RWPE2 (cell line): ENCODE data around the gene HTT-AS.

Source experiments
- ATAC-seq: fragments of 200-7000 bp; cut with Tn5 transposase; 3 replicates; pipeline ENCODE4 v1.9.1; 2021; ENCODE audit warnings: low read depth
- DNase-seq: peaks from one replicate; pipeline ENCODE4 v3.0.0-alpha.2; 2020; ENCODE audit warnings: low spot score
- H3K27ac ChIP-seq: fragments of 450-650 bp; 2 replicates; pipeline ENCODE4 v1.5.1; 2017; ENCODE audit warnings: mild to moderate bottlenecking; ENCODE audit not compliant: poor library complexity, severe bottlenecking
- H3K27me3 ChIP-seq: fragments of 250-450 bp; sonication (Bioruptor Pico); 2 replicates; pipeline ENCODE4 v1.5.1; 2021; ENCODE audit warnings: mild to moderate bottlenecking, moderate library complexity; ENCODE audit not compliant: insufficient read depth, poor library complexity, severe bottlenecking
- H3K36me3 ChIP-seq: fragments of 250-450 bp; sonication (Bioruptor Pico); 2 replicates; pipeline ENCODE4 v1.5.1; 2020; ENCODE audit warnings: low read depth, mild to moderate bottlenecking, moderate library complexity
- H3K4me1 ChIP-seq: fragments of 250-450 bp; sonication (Bioruptor Pico); 2 replicates; pipeline ENCODE4 v1.5.1; 2021; ENCODE audit warnings: mild to moderate bottlenecking, moderate library complexity; ENCODE audit not compliant: insufficient read depth, poor library complexity, severe bottlenecking
- H3K4me3 ChIP-seq: fragments of 250-450 bp; sonication (Bioruptor Pico); 2 replicates; pipeline ENCODE4 v1.5.1; 2021; ENCODE audit warnings: mild to moderate bottlenecking, moderate library complexity; ENCODE audit not compliant: severe bottlenecking
- H3K9me3 ChIP-seq: fragments of 250-450 bp; sonication (Bioruptor Pico); 2 replicates; pipeline ENCODE4 v1.5.1; 2021; ENCODE audit warnings: mild to moderate bottlenecking, moderate library complexity; ENCODE audit not compliant: severe bottlenecking
- TF ChIP-seq, protein P1 (sequence below): fragments of 450-650 bp; IDR thresholded peaks from one replicate; pipeline ENCODE4 v1.5.1; 2017; ENCODE audit warnings: mild to moderate bottlenecking, moderate library complexity; ENCODE audit not compliant: poor library complexity, severe bottlenecking

Gene HTT-AS

DNA sequence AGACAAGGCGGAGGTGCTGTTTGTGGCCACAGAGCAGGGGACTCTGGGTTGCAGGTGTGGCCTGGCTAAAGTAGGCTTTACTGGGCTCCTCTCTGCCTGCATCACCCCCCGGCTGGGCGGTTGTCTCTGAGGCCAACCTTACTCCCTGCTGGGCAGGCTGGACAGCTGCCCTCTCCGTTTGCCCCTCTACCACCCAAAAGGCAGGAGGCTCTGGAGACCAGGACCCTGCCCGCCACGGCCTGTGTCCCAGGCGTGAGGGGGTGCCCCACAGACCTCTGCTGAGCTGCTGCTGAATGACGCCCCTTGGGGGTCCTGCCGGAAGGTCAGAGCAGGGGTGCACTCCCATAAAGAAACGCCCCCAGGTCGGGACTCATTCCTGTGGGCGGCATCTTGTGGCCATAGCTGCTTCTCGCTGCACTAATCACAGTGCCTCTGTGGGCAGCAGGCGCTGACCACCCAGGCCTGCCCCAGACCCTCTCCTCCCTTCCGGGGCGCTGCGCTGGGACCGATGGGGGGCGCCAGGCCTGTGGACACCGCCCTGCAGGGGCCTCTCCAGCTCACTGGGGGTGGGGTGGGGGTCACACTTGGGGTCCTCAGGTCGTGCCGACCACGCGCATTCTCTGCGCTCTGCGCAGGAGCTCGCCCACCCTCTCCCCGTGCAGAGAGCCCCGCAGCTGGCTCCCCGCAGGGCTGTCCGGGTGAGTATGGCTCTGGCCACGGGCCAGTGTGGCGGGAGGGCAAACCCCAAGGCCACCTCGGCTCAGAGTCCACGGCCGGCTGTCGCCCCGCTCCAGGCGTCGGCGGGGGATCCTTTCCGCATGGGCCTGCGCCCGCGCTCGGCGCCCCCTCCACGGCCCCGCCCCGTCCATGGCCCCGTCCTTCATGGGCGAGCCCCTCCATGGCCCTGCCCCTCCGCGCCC is 920 bp downstream of the HTT-AS start:
- no peaks in the 10 kb centered on the region for H3K9me3 ChIP-seq
- ATAC-seq (peak; percentile 60), DNase-seq (no peak)
- TF ChIP-seq, protein P1, sequence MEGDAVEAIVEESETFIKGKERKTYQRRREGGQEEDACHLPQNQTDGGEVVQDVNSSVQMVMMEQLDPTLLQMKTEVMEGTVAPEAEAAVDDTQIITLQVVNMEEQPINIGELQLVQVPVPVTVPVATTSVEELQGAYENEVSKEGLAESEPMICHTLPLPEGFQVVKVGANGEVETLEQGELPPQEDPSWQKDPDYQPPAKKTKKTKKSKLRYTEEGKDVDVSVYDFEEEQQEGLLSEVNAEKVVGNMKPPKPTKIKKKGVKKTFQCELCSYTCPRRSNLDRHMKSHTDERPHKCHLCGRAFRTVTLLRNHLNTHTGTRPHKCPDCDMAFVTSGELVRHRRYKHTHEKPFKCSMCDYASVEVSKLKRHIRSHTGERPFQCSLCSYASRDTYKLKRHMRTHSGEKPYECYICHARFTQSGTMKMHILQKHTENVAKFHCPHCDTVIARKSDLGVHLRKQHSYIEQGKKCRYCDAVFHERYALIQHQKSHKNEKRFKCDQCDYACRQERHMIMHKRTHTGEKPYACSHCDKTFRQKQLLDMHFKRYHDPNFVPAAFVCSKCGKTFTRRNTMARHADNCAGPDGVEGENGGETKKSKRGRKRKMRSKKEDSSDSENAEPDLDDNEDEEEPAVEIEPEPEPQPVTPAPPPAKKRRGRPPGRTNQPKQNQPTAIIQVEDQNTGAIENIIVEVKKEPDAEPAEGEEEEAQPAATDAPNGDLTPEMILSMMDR, result no peak
- H3K27ac ChIP-seq, result no peak overlapping the region
- H3K27me3 ChIP-seq, result no peaks in the 10 kb centered on the region
- no peaks in the 10 kb centered on the region for H3K36me3 ChIP-seq
- H3K4me1 ChIP-seq, result peaks cover 9% of the 10 kb centered on the region
- peak overlapping the region; percentile 47 for H3K4me3 ChIP-seq

DNA sequence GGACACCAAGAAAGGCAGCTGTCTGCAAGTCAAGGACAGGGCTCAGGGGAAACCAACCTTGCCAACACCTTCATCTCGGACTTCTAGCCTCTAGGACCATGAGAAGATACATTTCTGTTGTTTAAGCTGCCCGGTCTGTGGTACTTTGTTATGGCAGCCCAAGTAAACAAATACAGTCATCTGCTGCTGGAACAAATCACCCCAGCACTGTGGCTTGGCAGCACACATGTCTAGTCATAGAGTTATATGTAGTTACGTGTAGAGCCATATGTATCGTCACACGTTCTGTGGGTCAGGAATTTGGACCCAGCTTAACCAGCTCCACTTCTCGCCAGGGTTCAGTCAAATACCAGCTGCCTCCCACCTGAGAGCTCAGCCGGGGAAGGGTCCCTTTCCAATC is 2.5 kb downstream of the HTT-AS start:
- no peaks in the 10 kb centered on the region for H3K27me3 ChIP-seq
- ATAC-seq (no peak), DNase-seq (no peak)
- H3K4me3 ChIP-seq, result no peak overlapping the region
- TF ChIP-seq, protein P1, result no peak
- H3K9me3 ChIP-seq, result no peaks in the 10 kb centered on the region
- no peaks in the 10 kb centered on the region for H3K36me3 ChIP-seq
- no peak overlapping the region for H3K27ac ChIP-seq
- peaks cover 9% of the 10 kb centered on the region for H3K4me1 ChIP-seq

DNA sequence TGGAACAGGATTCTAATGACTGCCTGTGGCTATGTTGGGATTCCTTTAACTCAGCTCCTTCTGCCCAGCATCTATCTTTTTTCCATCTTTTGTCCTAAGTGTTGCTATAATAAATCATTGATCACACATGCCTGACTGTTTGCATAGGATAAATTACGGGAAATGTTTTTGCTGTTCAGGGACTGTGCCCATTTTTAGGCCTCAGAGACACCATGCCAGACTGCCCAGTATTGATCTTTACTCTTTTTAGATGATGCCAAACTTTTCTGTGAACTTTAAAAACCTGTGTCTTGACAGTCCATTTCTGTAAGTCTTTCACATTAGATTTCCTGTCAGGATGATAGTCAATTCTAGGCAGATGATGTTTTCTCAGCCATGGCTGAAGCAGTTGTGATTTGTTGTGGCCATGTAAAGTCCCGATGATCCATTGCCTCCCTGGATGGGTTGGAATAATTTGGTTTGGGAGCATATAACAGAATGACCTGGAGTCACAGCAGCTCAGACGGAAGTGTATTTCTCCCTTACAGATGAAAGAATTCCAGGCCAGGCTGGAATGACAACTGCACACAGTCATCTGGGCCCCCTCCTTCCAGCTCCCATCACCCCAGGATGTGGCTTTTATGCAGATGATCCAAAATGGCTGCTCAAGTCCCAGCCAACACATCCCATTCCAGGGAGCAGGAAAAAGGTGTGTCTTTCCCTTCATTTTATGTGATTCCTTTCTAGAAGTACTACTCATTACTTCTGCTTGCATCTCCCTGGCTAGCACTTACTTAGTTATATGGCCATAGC is 3.4 kb downstream of the HTT-AS start:
- no peak for ATAC-seq
- no peak overlapping the region for H3K27ac ChIP-seq
- H3K4me1 ChIP-seq, result peaks cover under 1% of the 10 kb centered on the region
- H3K27me3 ChIP-seq, result no peaks in the 10 kb centered on the region
- TF ChIP-seq, protein P1, result no peak
- no peaks in the 10 kb centered on the region for H3K36me3 ChIP-seq
- no peak for DNase-seq
- no peak overlapping the region for H3K4me3 ChIP-seq
- no peaks in the 10 kb centered on the region for H3K9me3 ChIP-seq

DNA sequence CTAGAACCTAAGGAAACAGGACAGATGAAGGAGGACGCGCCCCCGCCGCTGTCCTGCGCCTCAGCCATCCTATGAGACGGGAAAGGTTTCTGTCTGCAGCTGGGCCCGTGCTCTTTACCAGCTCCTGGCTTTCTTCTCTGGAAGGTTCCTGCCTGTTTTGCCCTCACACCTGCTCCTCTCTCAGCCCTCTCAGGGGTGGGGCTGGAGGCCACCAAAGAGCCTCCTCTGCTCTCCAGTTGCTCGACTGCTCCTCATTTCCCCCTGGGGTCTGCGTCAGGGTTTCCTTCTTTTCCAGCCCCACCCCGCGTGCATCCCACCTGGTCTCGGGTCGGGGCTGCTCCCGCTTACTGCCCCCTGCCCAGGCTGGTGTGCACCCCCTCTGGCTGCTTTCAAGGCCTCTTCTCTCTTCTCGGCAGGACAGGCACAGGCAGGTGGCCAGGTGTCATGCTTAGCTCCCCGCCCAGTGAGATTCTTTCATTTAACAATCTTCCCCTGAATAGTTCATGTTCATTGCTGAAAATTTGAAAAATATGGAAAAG is 4.6 kb downstream of the HTT-AS start:
- TF ChIP-seq, protein P1, result no peak
- DNase-seq (no peak), ATAC-seq (no peak)
- H3K36me3 ChIP-seq, result no peaks in the 10 kb centered on the region
- no peak overlapping the region for H3K4me3 ChIP-seq
- no peak overlapping the region for H3K27ac ChIP-seq
- no peaks in the 10 kb centered on the region for H3K4me1 ChIP-seq
- no peaks in the 10 kb centered on the region for H3K27me3 ChIP-seq
- H3K9me3 ChIP-seq, result no peaks in the 10 kb centered on the region
